GM13977 (cell line): ENCODE results near the gene NEU1.
A peak's percentile ranks its signal among the peaks of the same experiment; 100 is the strongest.
"Not testable (repeated sequence)": the region's sequence is repeated elsewhere in the genome, so short reads cannot be mapped to it uniquely, and the experiment has no call there.

Source experiments
- DNase-seq: peaks from one replicate; pipeline ENCODE4 v3.0.0; 2012; ENCODE audit warnings: low spot score
- CTCF ChIP-seq: IDR thresholded peaks from 2 replicates; pipeline ENCODE4 v1.5.1; 2012; ENCODE audit warnings: mild to moderate bottlenecking, control low read depth; ENCODE audit not compliant: insufficient read depth; ENCODE audit errors: extremely low read depth, missing control alignments
- in situ Hi-C: fragments of 300-500 bp; cut with MboI; formaldehyde crosslinking; loops from one replicate; pipeline ENCODE4 v1.12.0; 2022; ENCODE audit warnings: low sequenced_read_pairs, low pct_unique_long_range_greater_than_20kb, mixed read lengths, inconsistent platforms; ENCODE audit not compliant: unreplicated experiment

Gene NEU1

GRCh38 chr6:31814677-31815024 is 48.0 kb downstream of the NEU1 start:
- no peak for TF ChIP-seq CTCF
- in situ Hi-C loops: no loop called here
- DNase-seq: peak; percentile 83

GRCh38 chr6:31813465-31813849 is 49.2 kb downstream of the NEU1 start:
- in situ Hi-C loops: no loop called here
- no peak for TF ChIP-seq CTCF
- no peak for DNase-seq

GRCh38 chr6:31811645-31812044 is 51.0 kb downstream of the NEU1 start:
- in situ Hi-C loops: no loop called here
- no peak for DNase-seq
- TF ChIP-seq CTCF: no peak

- not testable (repeated sequence) for DNase-seq
Measured at GRCh38 chr6:31808599-31808998, 54.0 kb downstream of the NEU1 start.

More at GRCh38 chr6:31808599-31808998, 54.0 kb downstream of the NEU1 start:
- in situ Hi-C loops: not testable (repeated sequence)
